NCI-H774 (cell line): ENCODE results near the gene SHISA8.
"Not testable (repeated sequence)": the region's sequence is repeated elsewhere in the genome, so short reads cannot be mapped to it uniquely, and the experiment has no call there.

ENCODE experiments used
- DNase-seq: peaks from one replicate; lab custom pipeline; 2025; lab: John Stamatoyannopoulos, UW

Gene SHISA8

DNA sequence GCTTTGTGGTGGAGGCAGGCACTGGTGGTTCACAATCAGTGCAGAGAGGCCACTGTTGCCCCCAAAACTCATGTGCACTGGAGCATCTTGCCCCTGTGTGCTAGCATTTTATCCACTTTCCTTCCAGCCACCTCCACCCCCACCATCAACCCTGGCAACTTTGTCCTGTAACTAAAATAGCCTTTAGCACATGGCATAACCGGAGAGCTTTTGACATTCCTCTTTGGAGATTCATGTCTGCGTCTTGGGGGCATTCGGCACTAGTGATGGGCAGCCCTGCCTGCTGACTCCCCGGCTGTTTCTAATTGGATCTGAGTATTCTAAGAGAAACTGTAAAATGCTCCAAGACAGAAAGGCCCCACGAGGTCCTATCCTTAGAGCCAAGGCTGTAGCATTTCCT is 15.8 kb downstream of the SHISA8 start:
- no peak for DNase-seq

DNA sequence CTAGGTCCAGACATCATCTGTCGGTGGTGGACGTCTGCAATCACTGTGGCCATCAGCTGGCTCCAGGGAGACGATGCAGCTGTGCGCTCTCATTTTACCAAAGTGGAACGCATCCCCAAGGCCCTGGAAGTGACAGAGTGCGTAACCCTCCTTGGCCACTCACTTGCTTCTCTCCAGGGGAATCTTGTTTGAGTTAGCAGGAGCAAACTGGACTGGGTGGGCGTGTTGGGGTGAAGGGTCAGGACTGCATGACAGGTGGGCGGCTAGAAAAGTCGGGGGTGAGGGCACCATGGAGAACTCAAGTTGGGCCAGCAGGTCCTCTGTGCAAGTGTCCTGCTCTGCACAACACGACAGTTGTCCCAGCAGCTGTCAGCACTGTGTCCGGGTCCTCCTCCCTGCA is 16.2 kb downstream of the SHISA8 start:
- DNase-seq, result no peak

DNA sequence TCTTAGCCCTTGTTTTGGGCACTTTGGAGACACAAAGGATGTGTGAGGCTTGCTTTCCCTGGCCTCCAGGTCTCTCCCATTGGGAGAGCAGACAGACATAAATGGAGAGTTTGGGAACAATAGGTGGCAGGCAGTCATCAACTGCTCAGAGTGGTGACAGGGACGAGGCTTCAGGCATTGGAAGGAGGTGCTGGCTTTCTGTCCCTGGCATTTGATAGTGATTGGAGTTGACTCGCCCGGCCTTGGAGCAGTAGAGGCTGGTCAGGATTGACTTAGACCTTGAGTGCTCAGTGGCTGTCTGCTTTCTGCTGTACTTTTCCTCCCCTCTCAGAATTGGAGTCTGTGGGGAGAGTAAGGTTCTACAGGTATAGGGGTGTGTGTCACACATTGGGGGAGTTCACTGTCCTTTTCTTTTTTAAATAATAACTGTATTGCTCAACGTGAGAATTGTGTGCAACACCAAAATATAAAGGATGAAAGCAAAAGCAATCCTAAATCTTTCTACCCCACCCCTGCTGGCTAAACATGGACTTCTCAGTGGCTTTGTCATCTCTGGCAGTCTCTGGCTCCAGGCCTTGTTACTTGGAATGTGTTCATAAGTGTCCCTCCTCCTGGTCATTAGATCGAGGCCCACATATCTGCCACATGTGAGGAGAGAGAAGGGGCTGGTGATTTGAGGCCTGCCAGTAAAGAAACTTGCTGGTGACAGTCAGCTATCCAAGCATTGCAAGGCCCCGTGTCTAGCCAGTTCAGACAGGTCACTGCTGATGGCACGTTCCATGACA is 21.1 kb downstream of the SHISA8 start:
- no peak for DNase-seq

DNA sequence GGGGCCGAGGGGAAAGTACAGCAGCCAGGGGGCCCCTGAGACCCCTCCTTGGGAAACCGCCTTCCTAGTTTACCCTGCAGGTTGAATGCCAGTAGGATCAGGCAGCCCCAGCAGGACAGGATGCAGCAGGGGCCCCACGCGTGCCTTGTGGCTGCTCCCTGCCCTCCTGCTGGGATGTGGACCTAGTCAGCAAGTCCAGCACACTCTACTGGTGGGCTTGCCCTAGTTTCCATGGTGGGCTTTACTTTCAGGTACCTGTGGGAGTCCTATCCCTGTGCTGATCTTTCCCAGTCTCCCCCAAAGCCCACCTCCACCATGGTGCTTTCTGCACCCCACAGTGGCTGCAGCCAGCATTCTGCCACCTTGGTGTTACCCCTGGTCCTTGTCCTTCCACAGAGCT is 22.2 kb downstream of the SHISA8 start:
- DNase-seq, result no peak

DNA sequence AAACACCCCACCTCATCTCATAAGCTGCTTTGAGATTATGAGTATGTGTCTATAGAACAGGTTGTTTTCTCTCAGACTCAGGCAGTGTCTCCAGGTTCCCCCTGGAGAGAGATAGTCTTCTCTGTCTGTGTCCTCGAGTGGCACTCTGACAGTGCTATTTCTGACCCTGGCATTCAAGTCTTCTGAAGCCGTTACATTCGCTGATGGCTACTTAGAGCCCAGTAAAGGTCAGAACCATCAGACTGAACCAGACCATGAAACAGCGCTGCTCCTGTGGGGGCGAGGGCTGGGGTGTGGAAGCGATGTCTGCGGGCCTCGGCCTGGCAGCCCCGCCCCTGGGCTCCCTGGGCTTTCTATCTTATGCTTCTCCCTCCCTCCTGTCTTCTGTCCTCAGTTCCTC is 23.5 kb downstream of the SHISA8 start:
- DNase-seq, result no peak

DNA sequence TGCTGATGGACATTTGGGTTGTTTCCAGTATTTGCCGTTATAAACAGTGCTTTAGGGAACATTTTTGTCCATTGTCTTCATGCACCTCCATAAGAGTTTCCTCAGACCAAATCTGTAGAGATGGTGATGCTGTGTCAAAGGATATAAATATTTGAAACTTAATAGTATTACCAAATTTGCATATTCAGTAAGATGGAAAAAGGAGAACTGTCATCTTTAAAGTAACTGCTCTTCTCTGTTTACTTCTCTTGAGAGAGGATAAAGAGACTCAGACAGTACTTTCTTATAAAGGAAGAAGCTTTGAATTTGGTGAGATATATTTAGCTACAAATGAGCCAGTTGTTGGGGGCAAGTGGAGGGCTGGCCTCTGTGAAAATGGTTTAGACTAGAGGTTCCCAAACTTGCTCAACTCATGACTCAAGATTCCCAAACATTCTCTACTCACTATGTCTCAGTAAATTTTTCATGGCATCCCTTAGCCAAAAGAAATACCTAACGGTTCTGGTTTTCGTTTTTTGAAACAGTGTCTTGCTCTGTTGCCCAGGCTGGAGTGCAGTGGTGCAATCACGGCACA is 26.2 kb downstream of the SHISA8 start:
- DNase-seq, result no peak

DNA sequence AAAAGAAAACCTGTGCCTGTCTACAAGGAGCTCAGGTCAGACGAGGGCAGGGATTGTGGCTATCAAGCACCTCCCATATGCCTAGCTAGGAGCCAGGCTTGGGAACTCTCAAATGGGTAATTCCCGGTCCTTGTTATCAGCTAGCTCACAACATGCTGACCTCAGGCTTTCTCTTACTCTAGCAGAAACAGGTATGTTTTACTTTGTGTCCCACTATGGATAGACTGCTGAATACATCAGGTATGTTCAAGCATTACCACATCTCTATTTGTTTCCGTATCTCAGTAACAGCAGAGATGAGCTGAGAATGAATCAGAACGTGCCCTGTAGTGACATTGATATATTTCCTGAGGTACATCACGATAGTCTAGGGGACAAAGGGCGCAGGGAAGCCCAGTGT is 29.4 kb downstream of the SHISA8 start:
- no peak for DNase-seq

DNA sequence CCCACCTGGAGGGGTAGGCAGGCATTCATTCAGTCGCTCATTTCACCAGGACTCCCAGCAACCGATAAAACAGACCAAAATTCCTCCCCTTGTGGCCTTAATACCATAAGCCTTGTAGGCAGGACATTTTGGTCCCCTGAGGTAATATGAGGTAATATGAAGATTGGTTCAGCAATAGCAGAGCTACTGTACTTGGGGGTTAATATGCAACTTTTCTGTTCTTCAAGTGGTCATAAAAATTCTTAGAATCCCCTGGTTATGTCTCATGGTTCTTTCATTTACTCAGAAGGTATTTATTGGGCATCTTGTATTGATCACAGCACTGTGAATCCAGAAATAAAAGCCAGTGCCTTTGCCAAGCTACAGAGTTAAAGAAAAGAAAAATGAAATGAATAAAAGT is 29.8 kb downstream of the SHISA8 start:
- DNase-seq, result no peak

DNA sequence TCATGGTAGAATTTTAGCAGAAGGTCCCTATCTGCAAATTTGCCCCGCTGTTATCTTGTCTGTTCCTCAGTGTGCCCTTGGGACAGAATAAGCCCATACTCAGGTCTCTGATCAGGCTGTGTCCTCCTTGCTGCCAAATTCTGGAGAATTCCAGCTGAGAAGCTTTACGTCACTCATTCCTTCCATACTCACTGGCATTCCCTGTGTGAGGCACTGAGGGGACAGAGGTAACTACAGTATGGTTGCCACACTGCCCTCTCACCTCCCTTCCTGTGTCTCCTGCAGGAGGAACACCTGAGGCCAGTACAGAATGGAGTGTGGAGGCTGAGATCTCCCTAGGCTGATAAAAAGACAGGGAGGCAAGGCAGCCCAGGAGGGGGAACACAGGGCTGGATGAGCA is 31.5 kb downstream of the SHISA8 start:
- DNase-seq, result no peak

DNA sequence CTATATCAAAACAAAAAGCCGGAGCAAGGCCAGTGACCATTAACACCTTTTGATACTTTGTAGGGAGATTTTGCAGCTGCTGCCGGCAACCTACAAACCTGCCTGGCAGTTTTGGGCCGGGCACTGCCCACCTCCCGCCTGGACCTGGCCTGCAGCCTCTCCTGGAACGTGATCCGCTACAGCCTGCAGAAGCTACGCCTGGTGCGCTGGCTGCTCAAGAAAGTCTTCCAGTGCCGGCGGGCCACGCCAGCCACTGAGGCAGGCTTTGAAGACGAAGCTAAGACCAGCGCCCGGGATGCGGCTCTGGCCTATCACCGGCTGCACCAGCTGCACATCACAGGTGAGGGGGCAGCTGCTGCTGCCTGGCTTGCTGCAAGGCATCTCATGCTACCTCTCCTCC is 34.2 kb downstream of the SHISA8 start:
- no peak for DNase-seq

DNA sequence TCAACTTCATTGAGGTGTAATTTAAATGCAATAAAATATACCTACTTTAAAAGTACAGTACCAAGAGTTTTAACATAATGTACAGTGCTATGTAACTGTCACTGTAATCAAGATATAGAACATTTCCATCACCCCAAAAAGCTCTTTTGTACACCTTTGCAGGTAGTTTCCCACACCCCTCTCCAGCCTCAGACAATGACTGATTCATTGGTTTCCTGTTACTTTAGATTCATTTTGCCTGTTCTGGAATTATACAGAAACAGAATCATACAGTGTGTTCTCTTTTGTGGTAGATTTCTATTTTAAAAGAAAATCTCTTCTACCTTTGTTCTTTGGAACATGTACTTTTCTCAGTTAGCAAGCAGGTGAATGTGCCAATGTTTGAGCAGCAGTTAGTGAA is 38.2 kb downstream of the SHISA8 start:
- DNase-seq, result no peak

DNA sequence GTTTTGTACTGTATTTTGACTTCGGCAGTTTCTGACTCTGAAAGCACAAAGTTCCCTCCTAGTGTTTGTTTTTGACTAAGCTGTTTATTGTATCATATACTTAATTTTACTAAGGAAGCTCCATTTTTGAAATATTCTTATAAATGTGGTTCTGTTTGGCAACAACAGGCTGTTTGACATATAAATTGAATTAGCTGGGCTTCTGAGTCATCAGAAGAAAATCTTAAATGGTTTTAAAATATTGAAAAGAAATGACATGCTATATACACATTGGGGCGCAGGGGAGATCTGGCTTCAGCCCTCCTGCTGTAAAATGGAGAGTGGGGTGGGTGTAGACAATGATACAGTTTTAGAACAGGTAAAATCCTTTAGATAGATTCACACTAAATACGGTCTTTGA is 38.6 kb downstream of the SHISA8 start:
- no peak for DNase-seq

DNA sequence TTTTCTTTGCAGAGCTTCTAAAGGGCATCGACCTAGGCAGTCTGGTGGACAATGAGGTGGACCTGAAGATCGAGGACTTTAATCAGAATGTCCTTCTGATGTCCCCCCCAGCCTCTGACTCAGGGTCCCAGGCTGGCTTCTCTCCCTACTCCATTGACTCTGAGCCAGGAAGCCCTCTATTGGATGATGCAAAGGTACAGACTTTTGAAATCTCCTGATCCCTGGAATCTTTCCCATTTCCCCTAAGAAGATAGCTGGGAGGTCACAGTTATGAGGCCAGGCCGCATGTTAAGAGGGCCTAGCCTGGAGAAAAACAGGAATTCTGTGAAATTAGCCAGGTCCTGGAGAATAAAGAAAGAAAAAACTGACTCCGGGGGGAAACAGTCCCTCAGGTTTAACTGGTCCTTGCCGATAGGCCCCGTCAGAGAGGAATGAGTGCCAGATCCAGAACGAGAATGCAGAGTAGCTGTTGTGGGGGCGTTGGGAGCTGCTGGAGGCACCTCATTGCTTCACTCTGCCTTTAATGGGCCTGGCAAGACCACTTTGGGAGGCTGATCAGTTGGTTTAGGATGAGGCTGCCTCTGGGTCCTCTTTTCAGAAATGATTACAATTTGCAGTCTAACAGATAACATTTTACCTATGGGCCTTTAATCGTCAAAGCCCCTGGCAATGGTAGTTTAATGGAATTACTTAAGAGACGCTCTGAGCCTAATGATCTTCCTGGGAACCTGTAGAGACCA is 39.2 kb downstream of the SHISA8 start:
- no peak for DNase-seq

DNA sequence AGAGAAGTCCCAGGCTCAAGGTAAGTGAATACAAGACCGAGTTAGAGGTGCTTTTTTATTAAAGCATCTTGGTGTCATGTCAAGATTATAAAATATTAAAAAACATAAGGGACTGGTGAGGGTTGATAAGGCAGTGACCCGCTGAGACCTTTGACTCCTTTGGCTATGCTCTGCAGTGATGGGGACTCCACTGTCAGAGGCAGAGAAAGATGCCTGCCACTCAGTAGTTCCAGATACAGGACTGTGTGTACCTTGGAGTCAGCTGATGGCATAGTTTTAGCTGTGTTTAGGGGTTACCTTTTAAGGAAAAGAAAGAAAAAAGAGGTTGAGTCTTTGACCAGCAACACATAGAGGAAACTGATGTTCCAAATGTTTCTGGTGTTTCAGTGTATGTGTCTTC is 40.8 kb downstream of the SHISA8 start:
- no peak for DNase-seq

DNA sequence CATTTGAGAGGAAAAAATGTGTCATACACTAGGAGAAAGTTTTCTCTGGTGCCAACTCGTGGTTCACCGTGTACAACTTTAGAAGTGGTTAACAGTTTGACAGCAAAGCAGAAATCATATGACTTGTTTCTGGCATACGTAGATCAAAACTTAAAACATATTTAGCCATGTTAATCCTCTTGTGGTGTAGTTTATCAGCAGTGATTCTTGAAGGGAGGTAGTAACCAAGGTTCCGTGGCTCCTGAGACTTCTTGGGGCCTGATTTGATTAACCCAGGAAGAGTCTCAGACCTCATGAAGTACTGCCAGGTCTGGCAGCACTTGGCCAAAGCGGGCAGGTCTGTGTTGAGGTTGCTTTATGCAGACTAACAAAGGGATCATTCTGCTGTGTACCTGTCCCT is 41.5 kb downstream of the SHISA8 start:
- no peak for DNase-seq

DNA sequence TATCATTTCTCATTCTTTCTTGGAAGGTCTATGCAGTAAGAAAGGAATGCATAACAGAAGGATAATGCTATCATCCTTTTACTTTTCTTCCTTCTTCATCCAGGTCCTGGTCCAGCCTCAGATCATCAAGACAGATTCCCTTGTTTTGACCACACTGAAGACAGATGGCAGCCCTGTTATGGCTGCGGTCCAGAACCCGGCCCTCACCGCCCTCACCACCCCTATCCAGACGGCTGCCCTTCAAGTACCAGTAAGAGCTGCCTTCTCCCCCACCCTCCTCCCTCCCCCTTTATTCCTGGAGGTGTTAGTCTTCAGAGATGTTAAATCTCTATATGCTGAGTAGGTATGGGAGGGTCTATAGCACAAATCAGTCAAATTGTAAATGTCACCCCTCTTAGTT is 44.1 kb downstream of the SHISA8 start:
- DNase-seq, result no peak

DNA sequence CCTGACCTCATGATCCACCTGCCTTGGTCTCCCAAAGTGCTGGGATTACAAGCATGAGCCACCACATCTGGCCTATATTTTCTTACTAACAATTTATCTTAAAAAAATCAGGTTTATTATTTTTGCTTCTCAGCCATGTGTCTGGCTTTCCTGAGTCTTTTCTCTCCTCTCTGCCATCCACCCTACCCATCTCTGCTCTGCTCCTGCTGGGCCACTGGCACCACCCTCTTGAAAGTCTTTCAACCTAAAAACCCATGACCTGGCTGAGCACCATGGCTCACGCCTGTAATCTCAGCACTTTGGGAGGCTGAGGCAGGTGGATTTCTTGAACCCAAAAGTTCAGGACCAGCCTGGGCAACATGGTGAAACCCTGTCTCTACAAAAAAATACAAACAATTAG is 44.8 kb downstream of the SHISA8 start:
- not testable (repeated sequence) for DNase-seq

DNA sequence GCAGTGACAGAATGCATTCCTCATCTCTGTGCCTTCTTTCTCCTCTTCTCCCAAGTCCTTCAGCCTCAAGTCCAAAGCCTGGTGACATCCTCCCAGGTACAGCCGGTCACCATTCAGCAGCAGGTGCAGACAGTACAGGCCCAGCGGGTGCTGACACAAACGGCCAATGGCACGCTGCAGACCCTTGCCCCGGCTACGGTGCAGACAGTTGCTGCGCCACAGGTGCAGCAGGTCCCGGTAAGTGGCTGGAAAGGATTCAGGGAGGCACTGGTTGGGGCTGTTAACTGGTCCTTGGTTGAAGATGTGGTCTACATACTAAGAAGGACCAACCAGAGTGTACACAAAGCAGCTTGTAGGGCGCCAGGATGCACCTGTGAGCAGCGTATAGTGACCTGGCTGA is 46.3 kb downstream of the SHISA8 start:
- no peak for DNase-seq

DNA sequence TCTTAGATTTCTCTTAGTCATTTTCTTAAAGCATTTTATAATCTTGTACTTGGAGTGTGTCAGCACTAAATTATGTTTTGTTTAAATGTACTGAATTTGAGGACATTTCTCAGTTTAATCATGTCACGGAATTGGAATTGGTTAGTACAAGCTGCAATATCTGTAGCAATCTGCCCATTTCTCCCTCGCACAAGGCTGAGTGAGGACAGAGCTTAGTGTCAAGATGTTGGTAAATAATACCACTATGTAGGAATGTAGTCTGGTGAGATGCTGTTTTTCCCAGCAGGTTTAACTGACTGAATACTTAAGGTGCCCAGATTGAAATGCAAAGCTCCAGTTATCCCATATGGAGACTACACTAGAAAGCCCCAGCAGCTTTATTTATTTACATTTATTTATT is 51.4 kb downstream of the SHISA8 start:
- no peak for DNase-seq

DNA sequence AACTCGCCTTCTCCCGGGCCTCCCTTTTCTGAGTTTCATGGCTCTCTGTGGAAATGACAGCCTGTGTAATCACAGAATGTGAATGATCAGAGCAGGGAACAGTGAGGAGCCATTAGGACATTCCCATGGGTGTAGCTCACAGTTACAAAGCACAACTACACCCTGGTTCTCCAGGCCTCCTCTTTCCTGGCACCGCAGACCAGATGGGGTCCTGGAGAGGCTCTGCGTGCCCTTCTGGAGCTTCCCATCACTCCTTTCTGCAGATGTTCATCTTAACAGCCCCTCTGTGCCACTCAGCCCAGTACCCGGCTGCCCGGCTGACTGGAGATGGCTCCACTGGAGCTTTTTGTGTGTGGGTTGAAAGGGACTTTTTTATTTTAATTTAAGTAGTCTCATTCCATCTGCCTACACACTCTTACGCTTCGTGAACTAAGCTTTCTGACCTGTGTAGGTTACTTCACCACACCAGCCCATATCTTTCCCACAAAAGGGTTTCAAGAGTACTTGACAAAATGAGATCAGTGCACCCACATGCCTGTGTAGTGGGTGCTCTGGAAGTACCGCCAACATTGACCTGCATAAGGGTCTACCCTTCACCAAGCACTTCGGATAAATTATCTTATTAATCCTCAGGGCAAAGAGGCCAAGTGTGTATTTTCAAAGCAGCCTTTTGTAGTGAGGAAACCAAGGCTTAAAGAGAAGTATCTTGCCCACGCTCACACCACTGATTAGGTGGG is 52.2 kb downstream of the SHISA8 start:
- no peak for DNase-seq

DNA sequence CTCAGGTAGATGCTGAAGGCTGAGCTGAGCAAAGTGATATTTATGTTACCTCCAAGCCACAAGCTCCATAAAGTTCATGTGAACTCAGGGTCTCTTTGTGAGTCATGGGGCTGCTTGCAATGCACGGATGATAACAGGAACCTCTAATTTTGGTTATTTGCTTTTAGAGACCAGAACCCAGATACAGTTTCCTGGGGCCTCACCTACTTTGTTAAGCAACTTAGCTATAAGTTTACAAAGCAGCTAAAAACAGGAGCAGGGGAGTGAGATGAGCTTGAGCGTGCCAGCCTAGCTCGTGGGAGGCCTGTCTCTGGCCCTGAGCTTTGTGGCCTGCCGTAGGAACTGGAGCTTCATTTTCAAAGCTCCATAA is 52.7 kb downstream of the SHISA8 start:
- DNase-seq, result no peak
